Myometrial cell (primary cell): ENCODE measurements around the gene HAP1. TPM values are rescaled to one million over a fixed set of nuclear protein-coding genes. Genes with fewer than 3 reads are reported as not detected.

ENCODE experiments used
- total RNA-seq: library from RNA; depleted of rRNA; stranded (reverse); fragments of >200 nt; gene quantifications from 2 replicates; pipeline ENCODE4 v1.2.3, GENCODE V29; 2015

The HAP1 gene, protein sequence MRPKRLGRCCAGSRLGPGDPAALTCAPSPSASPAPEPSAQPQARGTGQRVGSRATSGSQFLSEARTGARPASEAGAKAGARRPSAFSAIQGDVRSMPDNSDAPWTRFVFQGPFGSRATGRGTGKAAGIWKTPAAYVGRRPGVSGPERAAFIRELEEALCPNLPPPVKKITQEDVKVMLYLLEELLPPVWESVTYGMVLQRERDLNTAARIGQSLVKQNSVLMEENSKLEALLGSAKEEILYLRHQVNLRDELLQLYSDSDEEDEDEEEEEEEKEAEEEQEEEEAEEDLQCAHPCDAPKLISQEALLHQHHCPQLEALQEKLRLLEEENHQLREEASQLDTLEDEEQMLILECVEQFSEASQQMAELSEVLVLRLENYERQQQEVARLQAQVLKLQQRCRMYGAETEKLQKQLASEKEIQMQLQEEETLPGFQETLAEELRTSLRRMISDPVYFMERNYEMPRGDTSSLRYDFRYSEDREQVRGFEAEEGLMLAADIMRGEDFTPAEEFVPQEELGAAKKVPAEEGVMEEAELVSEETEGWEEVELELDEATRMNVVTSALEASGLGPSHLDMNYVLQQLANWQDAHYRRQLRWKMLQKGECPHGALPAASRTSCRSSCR
- total RNA-seq = not detected in 2 replicates

DNA sequence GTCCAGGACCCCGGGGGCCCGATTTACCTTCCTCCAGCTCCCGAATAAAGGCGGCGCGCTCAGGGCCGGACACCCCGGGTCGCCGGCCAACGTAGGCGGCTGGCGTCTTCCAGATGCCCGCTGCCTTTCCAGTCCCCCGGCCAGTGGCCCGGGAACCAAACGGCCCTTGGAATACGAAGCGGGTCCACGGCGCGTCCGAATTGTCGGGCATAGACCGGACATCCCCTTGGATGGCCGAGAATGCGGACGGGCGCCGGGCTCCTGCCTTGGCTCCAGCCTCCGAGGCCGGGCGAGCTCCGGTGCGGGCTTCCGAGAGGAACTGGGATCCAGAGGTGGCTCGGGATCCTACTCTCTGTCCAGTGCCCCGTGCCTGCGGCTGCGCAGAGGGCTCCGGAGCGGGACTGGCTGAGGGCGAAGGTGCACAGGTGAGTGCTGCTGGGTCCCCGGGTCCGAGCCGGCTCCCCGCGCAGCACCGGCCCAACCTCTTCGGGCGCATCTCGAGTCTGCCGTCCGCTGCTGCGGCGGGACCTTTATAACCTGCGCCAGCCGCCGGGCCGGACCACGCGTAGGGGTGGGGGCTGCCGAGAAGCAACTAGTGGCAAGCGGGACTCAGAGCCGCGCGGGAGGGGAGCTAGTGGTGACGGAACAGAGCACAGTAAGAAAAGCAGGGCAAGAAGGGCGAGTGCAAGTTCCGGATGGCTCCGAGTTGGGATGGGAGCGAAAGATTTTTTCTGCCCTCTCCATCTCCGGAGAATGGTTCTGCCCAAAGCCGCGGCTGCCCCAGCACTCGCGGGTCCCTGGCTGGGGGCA is at the start of gene HAP1:
Gene HAP1 (minus strand): TSS at position 505 of the 810 bp plus-strand sequence. CDS start 9 bp downstream, at position 496.

DNA sequence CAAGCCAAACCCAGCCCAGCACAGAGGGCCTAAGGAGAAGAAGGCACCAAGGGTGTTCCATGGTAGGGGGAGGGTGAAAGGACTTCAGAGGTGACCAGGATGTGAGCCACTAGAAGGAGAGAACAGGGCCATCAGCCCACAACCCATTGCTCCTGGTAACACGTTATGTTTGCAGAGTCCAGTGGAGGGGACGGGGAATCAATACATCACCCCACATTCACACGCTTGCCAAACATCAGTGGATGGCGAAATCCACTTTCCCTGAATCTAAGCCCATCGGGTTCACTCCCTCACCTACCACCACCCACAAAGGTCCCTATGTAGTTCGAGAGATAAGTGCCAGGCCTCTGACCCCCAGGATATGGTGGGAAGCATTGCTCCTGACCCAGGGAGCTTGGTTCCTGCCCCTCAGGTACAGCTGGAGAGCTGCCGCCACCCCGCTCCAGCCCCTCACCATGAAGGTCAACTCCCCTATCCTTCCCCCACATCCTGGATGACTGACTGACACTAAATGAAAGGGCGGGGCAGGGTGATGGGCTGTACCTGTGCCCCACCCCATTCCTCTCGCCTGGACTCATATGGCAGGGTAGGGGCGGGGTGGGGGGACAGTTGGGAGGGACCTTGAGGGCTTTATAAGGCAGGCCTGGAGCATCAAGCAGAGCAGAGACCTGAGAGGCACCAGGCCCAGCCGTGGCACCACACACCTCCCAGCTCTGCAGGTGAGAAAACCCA is 22.6 kb downstream of the HAP1 start, which contains the start of gene GAST:
Gene GAST (plus strand): TSS at position 663 of the 732 bp plus-strand sequence. CDS start 3,106 bp downstream, outside the sequence.

DNA sequence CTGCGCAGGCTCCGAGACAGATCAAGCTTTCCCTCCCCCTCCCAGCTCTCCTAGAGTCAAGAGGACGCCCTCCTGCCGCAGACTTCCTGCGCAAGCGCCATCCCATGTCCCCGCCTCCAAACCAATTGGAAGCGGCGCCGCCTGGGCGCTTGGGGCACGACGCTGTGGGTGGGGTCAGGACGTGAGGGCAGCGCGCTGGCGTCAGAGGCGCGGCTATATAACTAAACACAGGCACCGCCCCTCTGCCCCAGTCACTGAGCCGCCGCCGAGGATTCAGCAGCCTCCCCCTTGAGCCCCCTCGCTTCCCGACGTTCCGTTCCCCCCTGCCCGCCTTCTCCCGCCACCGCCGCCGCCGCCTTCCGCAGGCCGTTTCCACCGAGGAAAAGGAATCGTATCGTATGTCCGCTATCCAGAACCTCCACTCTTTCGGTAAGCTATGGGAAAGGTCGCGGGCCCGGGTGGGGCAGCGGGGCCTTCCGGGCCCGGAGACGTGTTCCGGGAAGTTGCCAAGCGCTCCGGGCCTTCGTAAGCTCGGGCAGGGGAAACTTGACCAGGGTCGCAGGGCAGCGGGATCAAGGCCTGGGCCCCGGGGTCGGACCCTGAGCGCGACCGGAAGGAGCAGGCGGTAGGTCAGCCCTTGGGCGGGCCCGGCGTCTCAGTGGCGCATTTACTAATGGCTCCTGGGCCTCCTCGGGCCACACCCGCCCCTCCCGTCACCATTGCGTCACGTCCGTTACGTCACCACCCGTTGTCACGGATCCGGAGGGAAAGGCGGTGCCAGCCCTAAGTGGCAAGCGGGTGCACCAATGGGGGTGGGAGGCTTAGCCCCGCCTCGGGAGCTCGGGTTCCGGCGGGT is 45.6 kb downstream of the HAP1 start, which contains the start of gene EIF1:
Gene EIF1 (plus strand): TSS at position 245 of the 856 bp plus-strand sequence. CDS start 154 bp downstream, at position 399.

Other genes with a start within 250 kb of the HAP1 start
- not detected in 2 replicates for gene KRT36, start 244.7 kb downstream of the HAP1 start, total RNA-seq
- gene KRT13, start 229.0 kb downstream of the HAP1 start, total RNA-seq = 0.35 TPM in 1 of 2 replicates, not detected in the other
- gene KRT15, start 215.8 kb downstream of the HAP1 start, total RNA-seq = 5.3 and 13.8 TPM in 2 replicates
- gene KRT19, start 206.3 kb downstream of the HAP1 start, total RNA-seq = 631 and 654 TPM in 2 replicates
- not detected in 2 replicates for gene KRT9, start 162.6 kb downstream of the HAP1 start, total RNA-seq
- not detected in 2 replicates for gene KRT14, start 147.7 kb downstream of the HAP1 start, total RNA-seq
- gene KRT16, start 121.9 kb downstream of the HAP1 start, total RNA-seq = not detected in 2 replicates
- 3.5 and 9.2 TPM in 2 replicates for gene KRT17, start 110.1 kb downstream of the HAP1 start, total RNA-seq
- gene EIF1, start 45.8 kb downstream of the HAP1 start, total RNA-seq = 61.0 and 63.1 TPM in 2 replicates
- not detected in 2 replicates for gene GAST, start 22.3 kb downstream of the HAP1 start, total RNA-seq
- 19.0 and 26.9 TPM in 2 replicates for gene JUP, start 52.1 kb upstream of the HAP1 start, total RNA-seq
- 59.5 and 95.4 TPM in 2 replicates for gene P3H4, start 77.3 kb upstream of the HAP1 start, total RNA-seq
- 319 and 330 TPM in 2 replicates for gene FKBP10, start 78.4 kb upstream of the HAP1 start, total RNA-seq
- 45.3 and 47.9 TPM in 2 replicates for gene NT5C3B, start 101.6 kb upstream of the HAP1 start, total RNA-seq
- under 0.01 TPM in 1 of 2 replicates, not detected in the other for gene KLHL10, start 103.2 kb upstream of the HAP1 start, total RNA-seq
- gene KLHL11, start 130.8 kb upstream of the HAP1 start, total RNA-seq = 11.5 and 13.5 TPM in 2 replicates
- 616 and 636 TPM in 2 replicates for gene ACLY, start 184.3 kb upstream of the HAP1 start, total RNA-seq
- 0.71 and 1.7 TPM in 2 replicates for gene ODAD4, start 196.0 kb upstream of the HAP1 start, total RNA-seq
- 79.4 and 83.3 TPM in 2 replicates for gene CNP, start 232.2 kb upstream of the HAP1 start, total RNA-seq